Tibial nerve (tissue), 4 donors: ENCODE results near the gene KIRREL3.

Experiments
- CTCF ChIP-seq, 5 experiments: fragments of 200-600 bp in 3 of 5; fragments of 450-650 bp in 2 of 5; sonication (generic) in 3 of 5; IDR thresholded peaks; one replicate each; pipeline ENCODE4 v1.5.1; 2016 to 2019; ENCODE audit warnings: antibody characterized with exemption in 5 of 5, mild to moderate bottlenecking in 3 of 5, moderate library complexity in 2 of 5
- EP300 ChIP-seq, 2 donors: sonication (generic); formaldehyde crosslinking; IDR thresholded peaks; one replicate each; pipeline ENCODE4 v1.6.1; 2017; ENCODE audit warnings: antibody characterized with exemption in 2 of 2, mild to moderate bottlenecking in 1 of 2

GRCh38 chr11:126861796-126862459 lies 138.6 kb downstream of the KIRREL3 start:
- TF ChIP-seq CTCF (IDR thresholded peaks at IDR 0.05) (no peak), EP300 (IDR thresholded peaks at IDR 0.05) (no peak)
